Neuronal stem cell (in vitro differentiated cells): ENCODE data around the gene SUN2.
A peak's percentile ranks its signal among the peaks of the same experiment; 100 is the strongest.

Source experiments
- DNase-seq: peaks from one replicate; pipeline ENCODE4 v3.0.0-alpha.2; 2013; ENCODE audit warnings: low spot score
- H2AFZ ChIP-seq: one replicate; pipeline ENCODE4 v1.6.1; 2013; ENCODE audit warnings: mild to moderate bottlenecking, low read length, inconsistent platforms
- H2AK5ac ChIP-seq: 2 replicates; pipeline ENCODE4 v1.6.1; 2013; ENCODE audit warnings: low read depth, mild to moderate bottlenecking, inconsistent platforms, low read length, moderate library complexity, mixed read lengths
- H2BK120ac ChIP-seq: 2 replicates; pipeline ENCODE4 v1.6.1; 2013; ENCODE audit warnings: low read depth, mild to moderate bottlenecking, inconsistent platforms, low read length, moderate library complexity, mixed read lengths
- H2BK12ac ChIP-seq: one replicate; pipeline ENCODE4 v1.6.1; 2013; ENCODE audit warnings: low read length, inconsistent platforms
- H2BK15ac ChIP-seq: 2 replicates; pipeline ENCODE4 v1.6.1; 2013; ENCODE audit warnings: mild to moderate bottlenecking, low read length, inconsistent platforms, mixed read lengths
- H2BK5ac ChIP-seq: one replicate; pipeline ENCODE4 v1.6.1; 2013; ENCODE audit warnings: inconsistent platforms, mild to moderate bottlenecking, low read length, moderate library complexity
- H3K14ac ChIP-seq: one replicate; pipeline ENCODE4 v1.6.1; 2013; ENCODE audit warnings: low read length, inconsistent platforms
- H3K18ac ChIP-seq: 2 replicates; pipeline ENCODE4 v1.6.1; 2013; ENCODE audit warnings: low read length, inconsistent platforms
- H3K23ac ChIP-seq: 2 replicates; pipeline ENCODE4 v1.6.1; 2013; ENCODE audit warnings: low read depth, mild to moderate bottlenecking, mixed read lengths, low read length, inconsistent platforms; ENCODE audit not compliant: poor library complexity
- H3K27ac ChIP-seq: replicated peaks from 3 replicates; pipeline ENCODE4 v1.5.1; 2013; ENCODE audit warnings: low read length, inconsistent platforms
- H3K27me3 ChIP-seq, 3 experiments: 2 replicates each; pipeline ENCODE4 v1.6.1; 2013; ENCODE audit warnings: low read length in 3 of 3, mild to moderate bottlenecking in 2 of 3, inconsistent platforms in 1 of 3, low read depth in 1 of 3, mixed read lengths in 1 of 3, moderate library complexity in 1 of 3; ENCODE audit not compliant: control insufficient read depth in 3 of 3, insufficient read depth in 3 of 3
- H3K36me3 ChIP-seq, 2 donors: replicated peaks in 1 of 2; 2 replicates each; pipeline ENCODE4 v1.6.1; 2013; ENCODE audit warnings: low read length in 2 of 2; ENCODE audit not compliant: control insufficient read depth in 2 of 2, insufficient read depth in 2 of 2
- H3K4ac ChIP-seq: 2 replicates; pipeline ENCODE4 v1.6.1; 2013; ENCODE audit warnings: inconsistent platforms, mild to moderate bottlenecking, low read length, moderate library complexity
- H3K4me1 ChIP-seq, 2 donors: 1 replicate in 1 of 2; 2 replicates in 1 of 2; pipeline ENCODE4 v1.6.1; 2013; ENCODE audit warnings: low read length in 2 of 2, low read depth in 1 of 2; ENCODE audit not compliant: control insufficient read depth in 2 of 2, insufficient read depth in 1 of 2
- H3K4me2 ChIP-seq: one replicate; pipeline ENCODE4 v1.6.1; 2013; ENCODE audit warnings: mild to moderate bottlenecking, low read length, inconsistent platforms; ENCODE audit not compliant: insufficient read depth, poor library complexity, severe bottlenecking
- H3K4me3 ChIP-seq, 2 donors: 2 replicates each; pipeline ENCODE4 v1.5.1; 2013; ENCODE audit warnings: low read length in 2 of 2, mild to moderate bottlenecking in 2 of 2, inconsistent platforms in 1 of 2, moderate library complexity in 1 of 2
- H3K79me1 ChIP-seq: one replicate; pipeline ENCODE4 v1.6.1; 2013; ENCODE audit warnings: low read depth, mild to moderate bottlenecking, inconsistent platforms, low read length, moderate library complexity
- H3K9ac ChIP-seq: one replicate; pipeline ENCODE4 v1.6.1; 2013; ENCODE audit warnings: mild to moderate bottlenecking, low read depth, low read length, inconsistent platforms; ENCODE audit not compliant: poor library complexity
- H3K9me3 ChIP-seq, 2 donors: replicated peaks in 1 of 2; 2 replicates each; pipeline versions ENCODE3 to v1.6.1; 2013; ENCODE audit warnings: low read length in 2 of 2, mild to moderate bottlenecking in 2 of 2, inconsistent platforms in 1 of 2, low read depth in 1 of 2, mixed read lengths in 1 of 2, moderate library complexity in 1 of 2; ENCODE audit not compliant: control insufficient read depth in 2 of 2, insufficient read depth in 1 of 2
- H4K8ac ChIP-seq: one replicate; pipeline ENCODE4 v1.6.1; 2013; ENCODE audit warnings: low read depth, mild to moderate bottlenecking, inconsistent platforms, low read length, moderate library complexity
- H4K91ac ChIP-seq: one replicate; pipeline ENCODE4 v1.6.1; 2013; ENCODE audit warnings: low read length, low read depth, mild to moderate bottlenecking, inconsistent platforms; ENCODE audit not compliant: poor library complexity
- WGBS, 2 donors: extraction: QIAGEN DNeasy Blood & Tissue Kit; methylation state at CpG; one replicate each; pipeline ENCODE4 v1.1.7; 2013; ENCODE audit warnings: missing lambda C conversion rate in 2 of 2, mixed read lengths in 1 of 2; ENCODE audit not compliant: insufficient read length in 2 of 2, insufficient replicate concordance in 1 of 2; ENCODE audit errors: extremely low coverage in 2 of 2; 5-methylcytosine and 5-hydroxymethylcytosine counted together

The SUN2 gene

DNA sequence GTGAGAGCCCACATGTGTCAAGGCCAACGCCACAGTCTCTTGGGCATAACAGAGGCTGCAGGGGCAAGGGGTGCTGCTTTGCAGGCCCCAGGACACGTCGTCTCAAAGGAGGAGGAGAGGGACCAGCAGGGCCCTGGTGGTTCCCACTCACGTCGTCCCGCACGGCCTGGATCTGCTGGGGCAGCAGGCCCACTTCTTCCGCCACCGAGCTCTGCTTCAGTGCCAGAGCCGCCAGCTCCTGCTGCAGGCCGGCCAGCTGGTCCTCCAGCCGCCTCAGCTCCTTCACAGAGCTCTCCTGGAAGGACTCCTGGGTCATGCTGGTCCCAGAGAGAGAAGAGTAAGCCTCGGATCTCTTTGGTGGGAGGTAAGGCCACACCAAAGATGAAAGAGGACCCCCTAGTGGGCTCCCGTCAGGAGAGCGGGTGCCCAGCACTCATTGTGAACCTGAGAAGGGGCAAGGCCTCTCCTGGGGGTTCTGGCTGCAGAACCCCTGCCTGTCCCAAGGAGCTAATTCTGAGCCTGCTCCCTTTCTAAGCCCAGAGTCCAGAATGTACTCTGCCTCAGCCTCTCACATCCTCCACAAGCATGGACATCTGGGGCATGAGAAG lies 15.6 kb downstream of the SUN2 start:
- no peak overlapping the region for H3K14ac ChIP-seq
- no peak overlapping the region for H2BK120ac ChIP-seq
- no peak for DNase-seq
- H2BK12ac ChIP-seq: no peak overlapping the region
- no peaks in the 10 kb centered on the region for H3K9me3 ChIP-seq
- no peak overlapping the region for H4K91ac ChIP-seq
- H3K9ac ChIP-seq: no peak overlapping the region
- peaks cover 57 to 97% of the 10 kb centered on the region in 2 donors for H3K36me3 ChIP-seq
- H3K4me2 ChIP-seq: no peak overlapping the region
- H3K27me3 ChIP-seq: no peaks in the 10 kb centered on the region
- H3K23ac ChIP-seq: no peak overlapping the region
- no peak overlapping the region for H3K4ac ChIP-seq
- no peak overlapping the region for H3K18ac ChIP-seq
- H2BK5ac ChIP-seq: peak overlapping the region; percentile 70
- no peak overlapping the region for H3K4me3 ChIP-seq
- no peaks in the 10 kb centered on the region for H3K79me1 ChIP-seq
- no peaks in the 10 kb centered on the region for H3K4me1 ChIP-seq
- no CpG with 5 or more reads among the region's 15 CpGs for WGBS, 2 donors
- H3K27ac ChIP-seq: no peak overlapping the region
- no peak overlapping the region for H2BK15ac ChIP-seq
- H4K8ac ChIP-seq: no peak overlapping the region
- no peak overlapping the region for H2AFZ ChIP-seq
- no peak overlapping the region for H2AK5ac ChIP-seq

DNA sequence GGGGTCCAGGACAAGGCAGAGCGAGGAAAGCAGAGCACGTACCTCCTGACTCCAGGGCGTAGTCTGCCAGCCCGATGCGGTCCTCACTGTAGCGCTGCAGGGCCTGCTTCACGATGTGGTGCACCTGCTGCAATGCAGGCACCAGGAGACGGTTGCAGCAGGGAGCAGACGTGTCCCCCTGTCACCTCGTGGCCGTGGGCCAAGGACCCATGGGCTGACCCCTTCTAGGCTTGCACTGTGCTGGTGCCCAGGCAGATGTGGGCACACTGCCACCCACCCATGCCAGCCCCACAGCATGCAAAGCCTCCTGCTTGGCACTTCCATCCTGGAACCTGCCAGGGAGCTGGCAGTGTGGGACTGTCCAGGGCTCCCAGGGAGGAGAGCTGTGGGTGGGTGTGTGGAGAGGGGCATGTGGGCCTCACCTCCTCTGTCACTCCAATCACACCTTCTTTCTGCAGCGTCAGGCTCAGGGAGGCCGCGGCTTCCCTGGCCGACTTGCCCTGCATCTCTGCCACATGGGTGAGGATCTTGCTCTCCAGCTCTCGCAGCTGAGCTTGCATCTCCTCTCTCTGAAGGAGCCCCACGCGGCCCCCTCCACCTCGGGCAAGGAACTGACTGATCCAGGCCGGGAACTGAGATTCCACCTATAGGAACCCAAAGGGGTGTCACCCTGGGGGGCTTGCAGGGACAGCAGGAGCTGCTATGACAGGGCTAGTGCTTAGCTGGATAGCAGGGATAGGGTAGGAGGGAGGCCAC lies 16.3 kb downstream of the SUN2 start:
- Histone ChIP-seq H3K27me3 (no peaks in the 10 kb centered on the region), H3K27ac (no peak overlapping the region), H3K9ac (peak overlapping the region; percentile 50), H3K9me3 (no peaks in the 10 kb centered on the region), H3K4me3 (peak overlapping the region in 1 of 2 donors; percentile 60), H2BK120ac (no peak overlapping the region), H3K79me1 (no peaks in the 10 kb centered on the region), H2BK15ac (no peak overlapping the region), H3K23ac (no peak overlapping the region), H2AFZ (no peak overlapping the region), H3K4me1 (no peaks in the 10 kb centered on the region), H2BK5ac (peak overlapping the region; percentile 70), H4K91ac (no peak overlapping the region), H2AK5ac (no peak overlapping the region), H3K4me2 (no peak overlapping the region), H3K4ac (no peak overlapping the region), H3K36me3 (peaks cover 55 to 97% of the 10 kb centered on the region in 2 donors), H3K14ac (peak overlapping the region; percentile 31), H4K8ac (no peak overlapping the region), H2BK12ac (no peak overlapping the region), H3K18ac (no peak overlapping the region)
- no CpG with 5 or more reads among the region's 20 CpGs for WGBS, 2 donors
- no peak for DNase-seq

DNA sequence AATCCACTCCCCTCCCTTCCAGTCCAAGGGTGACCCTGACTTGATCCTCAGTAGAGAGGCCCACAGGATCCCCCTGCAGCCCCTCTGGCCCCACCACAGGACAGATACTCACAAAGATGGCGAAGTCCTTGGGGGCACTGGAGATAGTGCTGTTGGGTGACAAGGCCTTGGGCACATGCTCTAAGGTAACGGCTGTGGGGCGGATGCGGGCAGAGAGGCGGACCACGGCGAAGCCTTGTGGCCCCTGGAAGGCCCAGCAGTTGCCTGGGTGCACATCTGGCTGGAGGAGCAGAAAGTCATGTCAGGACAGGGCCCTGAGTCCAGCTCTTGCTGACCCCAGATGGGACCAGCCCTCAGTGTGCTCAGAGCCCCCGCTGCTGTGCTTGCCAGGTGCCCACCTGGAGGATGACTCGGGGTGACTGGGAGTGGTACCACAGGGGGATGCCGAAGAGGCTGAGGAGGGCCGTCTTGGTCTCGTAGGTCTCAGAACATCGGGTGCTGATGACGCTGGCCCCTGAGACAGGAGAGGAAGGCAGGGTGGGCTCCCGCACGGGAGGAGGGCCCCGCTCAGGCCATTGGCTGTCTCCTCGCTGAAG lies 17.2 kb downstream of the SUN2 start:
- Histone ChIP-seq H2AFZ (no peak overlapping the region), H3K36me3 (peaks cover 60 to 100% of the 10 kb centered on the region in 2 donors), H3K27ac (no peak overlapping the region), H2BK12ac (no peak overlapping the region), H3K4ac (no peak overlapping the region), H3K9me3 (no peaks in the 10 kb centered on the region), H3K27me3 (no peaks in the 10 kb centered on the region), H2AK5ac (no peak overlapping the region), H2BK15ac (no peak overlapping the region), H3K4me2 (no peak overlapping the region), H3K4me1 (no peaks in the 10 kb centered on the region), H3K14ac (peak overlapping the region; percentile 31), H3K9ac (no peak overlapping the region), H3K79me1 (no peaks in the 10 kb centered on the region), H3K18ac (no peak overlapping the region), H3K4me3 (no peak overlapping the region), H4K8ac (no peak overlapping the region), H2BK120ac (no peak overlapping the region), H4K91ac (no peak overlapping the region), H3K23ac (peak overlapping the region; percentile 39), H2BK5ac (no peak overlapping the region)
- no peak for DNase-seq
- no CpG with 5 or more reads among the region's 18 CpGs for WGBS, 2 donors
